Adipose tissue (tissue), 3 donors: ENCODE measurements around the gene FEV. TPM values are rescaled to one million over a fixed set of nuclear protein-coding genes. Genes with fewer than 3 reads are reported as not detected.

Experiments
- H3K27ac ChIP-seq: one replicate; pipeline ENCODE4 v1.5.1; 2013; ENCODE audit warnings: low read depth, low read length
- WGBS, 3 donors: extraction: QIAGEN DNeasy Blood & Tissue Kit; methylation state at CpG; one replicate each; pipeline ENCODE4 v1.1.7; 2013; 5-methylcytosine and 5-hydroxymethylcytosine counted together
- polyA plus RNA-seq, 3 donors: library from polyadenylated mRNA; stranded (reverse); fragments of 200-250 nt; gene quantifications; one replicate each; pipeline ENCODE4 v1.2.3, GENCODE V29; 2013
- donor health status: healthy with polysubstance abuse.
- donor health status: Bipolar disorder and iron deficiency.
- donor health status: healthy.

FEV gene
- polyA plus RNA-seq, 3 donors = 0.09 to 0.58 TPM; not detected in 1

DNA sequence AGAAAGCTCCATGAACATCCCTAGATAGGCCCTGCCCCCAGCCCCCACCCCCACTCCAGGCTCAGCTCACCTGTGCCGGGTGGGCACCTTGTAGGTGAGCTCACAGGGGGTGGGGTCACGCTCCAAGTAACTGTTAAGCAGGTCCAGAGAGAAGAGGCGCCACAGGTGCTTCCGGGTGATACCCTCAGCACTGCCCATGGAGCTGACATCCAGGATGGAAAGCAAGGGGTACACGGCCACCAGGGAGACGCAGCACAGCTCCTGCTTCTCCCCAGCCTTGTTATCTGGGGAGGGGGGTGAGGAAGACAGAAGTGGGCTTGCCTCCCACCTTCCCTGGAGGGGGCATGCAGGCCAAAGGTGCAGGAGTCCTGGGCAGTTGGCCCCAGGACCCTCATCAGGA, 34.5 kb upstream of the FEV start:
- H3K27ac ChIP-seq = no peak overlapping the region
- WGBS, 3 donors = 74 to 84% (median 79%) methylated on average over 6 of the region's 6 CpGs

DNA sequence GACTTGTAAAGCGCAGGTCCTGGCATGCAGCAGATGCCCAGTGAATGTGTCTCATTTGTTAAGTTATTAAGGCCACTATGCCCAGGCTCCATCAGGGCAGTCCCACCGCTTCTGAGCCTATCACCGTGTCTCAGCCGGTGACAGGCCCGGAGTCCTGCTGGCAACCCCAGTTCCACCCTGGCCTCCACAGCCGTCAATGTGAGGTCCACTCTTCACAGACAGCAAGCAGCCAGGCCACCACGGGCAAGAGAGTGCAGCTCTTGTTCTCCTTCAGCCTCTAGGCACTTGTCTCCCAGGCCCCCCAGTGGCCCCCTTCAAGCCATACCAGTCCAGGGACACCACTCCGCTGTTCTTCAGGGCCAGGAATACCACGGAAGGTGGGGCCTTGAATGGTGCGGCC, 33.7 kb upstream of the FEV start:
- no peak overlapping the region for H3K27ac ChIP-seq
- WGBS, 3 donors = 79 to 89% (median 87%) methylated on average over 10 of the region's 10 CpGs

GRCh38 chr2:219018286-219018685, 33.3 kb upstream of the FEV start:
- 79 to 85% (median 84%) methylated on average over 7 of the region's 7 CpGs for WGBS, 3 donors
- H3K27ac ChIP-seq = no peak overlapping the region

DNA sequence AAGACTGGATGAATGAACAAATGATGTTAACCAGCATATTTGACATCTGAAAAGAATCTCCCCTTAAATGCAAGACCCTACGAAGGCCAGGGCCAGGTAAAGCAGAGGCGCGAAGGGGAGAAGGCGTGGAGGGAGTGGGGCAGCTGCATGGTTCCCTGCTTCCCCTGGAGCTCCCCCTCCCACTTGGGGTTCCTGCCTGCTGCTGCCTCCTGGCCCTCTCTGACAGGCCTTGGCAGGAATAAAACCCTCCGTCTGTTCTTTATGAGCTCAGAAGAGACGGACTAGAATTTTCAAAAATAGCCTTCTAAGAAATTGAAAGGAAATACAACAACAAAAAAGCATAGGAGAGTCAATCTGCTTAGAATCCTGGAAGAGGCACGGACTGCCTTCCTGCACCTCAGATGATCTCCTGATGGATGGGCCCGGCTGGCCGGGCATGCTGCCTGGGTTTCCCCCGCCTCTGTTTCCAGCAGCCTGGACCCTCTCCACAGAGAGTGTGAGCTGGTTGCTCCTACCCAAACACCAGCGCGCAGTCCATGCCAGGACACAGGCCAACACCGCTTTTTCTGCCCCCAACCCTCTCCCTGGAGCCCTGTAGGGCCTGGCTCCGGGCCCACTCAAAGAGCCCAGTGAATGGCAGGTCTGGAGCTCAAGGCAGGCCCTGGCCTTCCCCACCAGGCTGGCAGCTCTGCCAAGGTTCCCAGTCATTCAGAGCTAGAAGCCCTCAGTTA, 32.4 kb upstream of the FEV start:
- 66 to 77% (median 69%) methylated on average over 14 of the region's 14 CpGs for WGBS, 3 donors
- H3K27ac ChIP-seq = no peak overlapping the region

- H3K27ac ChIP-seq = no peak overlapping the region
- WGBS, 3 donors = 90 to 91% (median 90%) methylated on average over 11 of the region's 11 CpGs
Observed at GRCh38 chr2:219016721-219017120, 31.7 kb upstream of the FEV start.

GRCh38 chr2:219010873-219011272, 25.9 kb upstream of the FEV start:
- 79 to 88% (median 79%) methylated on average over 5 of the region's 5 CpGs for WGBS, 3 donors
- H3K27ac ChIP-seq = no peak overlapping the region

GRCh38 chr2:219010162-219010756, 25.3 kb upstream of the FEV start:
- no peak overlapping the region for H3K27ac ChIP-seq
- 44 to 57% (median 52%) methylated on average over 6 of the region's 6 CpGs for WGBS, 3 donors

DNA sequence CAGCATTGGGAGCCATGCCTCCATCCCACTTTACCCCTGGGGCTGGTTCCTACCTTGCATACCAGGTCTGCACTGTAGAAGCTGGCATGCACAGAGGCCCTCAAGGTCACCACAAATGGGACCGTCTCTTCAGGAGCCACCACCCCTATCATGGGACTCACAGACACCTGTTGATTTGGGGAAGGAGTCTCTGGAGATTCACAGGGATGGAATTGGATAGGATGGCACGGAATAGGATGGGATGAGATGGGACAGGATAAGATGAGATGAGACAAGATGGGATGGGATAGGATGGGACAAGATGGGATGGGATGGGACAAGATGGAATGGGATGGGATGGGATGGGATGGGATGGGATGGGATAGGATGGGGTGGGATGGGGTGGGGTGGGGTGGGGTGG, 24.3 kb upstream of the FEV start:
- 49 to 78% (median 64%) methylated on average over 2 of the region's 2 CpGs for WGBS, 3 donors
- no peak overlapping the region for H3K27ac ChIP-seq

DNA sequence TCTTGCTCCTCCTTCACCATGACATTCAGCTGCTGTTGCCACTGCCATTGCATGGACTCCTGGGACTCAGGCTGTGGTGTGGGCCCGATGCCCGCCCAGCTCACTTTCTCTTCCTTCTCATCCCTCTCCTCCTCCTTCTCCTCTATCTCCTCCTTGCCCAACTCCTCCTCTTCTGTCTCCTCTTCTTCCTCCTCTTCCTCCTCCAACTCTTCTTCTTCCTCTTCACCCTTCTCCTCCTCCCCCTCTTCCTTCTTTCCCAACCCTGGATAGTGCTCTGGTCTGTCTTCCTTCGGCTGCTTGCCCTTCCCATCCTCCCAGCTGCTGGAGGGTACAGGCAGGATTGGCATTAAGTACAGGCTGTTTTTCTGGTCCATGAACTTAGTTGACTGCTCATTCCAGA, 19.0 kb upstream of the FEV start:
- 86 to 90% (median 88%) methylated on average over 3 of the region's 3 CpGs for WGBS, 3 donors
- H3K27ac ChIP-seq = no peak overlapping the region

GRCh38 chr2:219003267-219003634, 18.3 kb upstream of the FEV start:
- no peak overlapping the region for H3K27ac ChIP-seq
- 8 to 9% (median 9%) methylated on average over 20 of the region's 20 CpGs for whole genome bisulfite sequencing, 3 donors

- H3K27ac ChIP-seq = no peak overlapping the region
- 1 to 3% (median 2%) methylated on average over 68 to 72 of the region's 72 CpGs for WGBS, 3 donors
Observed at GRCh38 chr2:219002395-219003266, 17.6 kb upstream of the FEV start.

GRCh38 chr2:219001577-219002394, 16.8 kb upstream of the FEV start:
- H3K27ac ChIP-seq = no peak overlapping the region
- 1 to 3% (median 2%) methylated on average over 62 to 70 of the region's 70 CpGs for WGBS, 3 donors

- H3K27ac ChIP-seq = no peak overlapping the region
- 8 to 9% (median 9%) methylated on average over 21 to 26 of the region's 26 CpGs for WGBS, 3 donors
Observed at GRCh38 chr2:219001100-219001576, 16.2 kb upstream of the FEV start.

DNA sequence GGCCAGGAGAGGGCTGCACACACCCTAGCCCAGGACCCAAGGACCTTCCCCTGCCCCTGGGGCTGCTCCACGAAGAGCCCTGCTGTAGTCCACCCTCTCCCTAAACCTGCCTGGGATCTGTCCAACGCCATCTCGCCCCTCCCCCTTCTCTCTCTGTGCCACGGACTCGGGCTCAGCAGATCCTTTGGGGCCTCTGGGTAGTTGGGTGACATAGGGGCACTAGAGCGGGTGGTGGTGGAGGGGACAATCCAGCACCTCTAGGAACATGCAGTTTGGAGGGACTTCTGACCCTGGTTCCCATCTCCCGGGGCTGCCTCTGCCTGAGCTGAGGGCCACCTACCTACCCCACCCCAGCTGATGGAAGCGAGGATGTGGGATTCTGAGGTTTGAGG, 15.6 kb upstream of the FEV start:
- WGBS, 3 donors = 14 to 23% (median 16%) methylated on average over 8 of the region's 8 CpGs
- no peak overlapping the region for H3K27ac ChIP-seq

- H3K27ac ChIP-seq = no peak overlapping the region
- WGBS, 3 donors = 10 to 15% (median 10%) methylated on average over 9 of the region's 9 CpGs
Observed at GRCh38 chr2:218999881-219000568, 15.0 kb upstream of the FEV start.

DNA sequence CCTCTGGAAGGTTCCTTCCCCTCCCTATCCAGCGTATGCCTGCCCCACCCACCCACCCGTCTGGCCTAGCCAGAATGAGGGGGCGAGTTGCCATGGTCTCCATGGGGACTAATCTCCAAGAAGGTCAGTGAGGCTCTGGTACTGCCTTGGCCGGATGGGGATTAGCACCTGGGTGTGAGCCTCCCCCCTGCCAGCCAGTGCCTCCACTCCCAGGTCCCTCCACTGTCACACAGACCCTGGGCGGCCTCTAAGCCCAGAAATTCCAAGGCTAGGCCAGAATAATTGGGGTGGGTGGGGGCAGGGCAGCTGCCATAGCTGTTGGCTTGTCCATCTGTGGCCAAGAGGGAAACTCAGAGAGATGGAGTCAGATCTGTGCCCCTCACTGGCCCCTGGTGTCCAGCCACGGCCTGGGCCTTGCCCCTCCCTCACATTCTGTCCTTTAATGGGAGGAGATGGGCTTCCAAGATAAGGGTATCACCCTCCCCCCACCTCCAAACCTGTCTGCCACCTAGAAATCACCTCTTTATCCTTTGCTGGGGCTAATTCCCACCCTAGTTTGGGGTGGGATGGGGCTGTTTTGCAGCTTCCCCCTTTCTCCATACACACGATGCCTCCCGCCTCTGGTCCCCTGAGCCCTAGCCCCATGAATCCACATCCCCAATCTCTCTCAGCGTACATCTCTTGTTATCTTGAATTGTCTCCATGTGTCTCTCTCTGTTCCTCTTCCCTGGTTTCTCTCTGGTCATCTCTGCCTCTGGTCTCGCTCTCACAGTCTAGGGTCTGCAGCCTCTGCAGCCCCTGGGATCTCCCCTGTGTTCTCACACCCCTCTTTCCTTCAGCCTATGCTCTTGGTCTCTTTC, 14.3 kb upstream of the FEV start:
- no peak overlapping the region for H3K27ac ChIP-seq
- WGBS, 3 donors = 43 to 51% (median 49%) methylated on average over 10 of the region's 10 CpGs

- 27 to 69% (median 60%) methylated on average over 12 of the region's 12 CpGs for WGBS, 3 donors
Observed at GRCh38 chr2:218998414-218999002, 13.5 kb upstream of the FEV start.

More at GRCh38 chr2:218998414-218999002, 13.5 kb upstream of the FEV start:
- no peak overlapping the region for H3K27ac ChIP-seq
